ENCODE measurements around the gene ELOF1.
"Not testable (repeated sequence)": the region's sequence is repeated elsewhere in the genome, so short reads cannot be mapped to it uniquely, and the experiment has no call there.

DNA sequence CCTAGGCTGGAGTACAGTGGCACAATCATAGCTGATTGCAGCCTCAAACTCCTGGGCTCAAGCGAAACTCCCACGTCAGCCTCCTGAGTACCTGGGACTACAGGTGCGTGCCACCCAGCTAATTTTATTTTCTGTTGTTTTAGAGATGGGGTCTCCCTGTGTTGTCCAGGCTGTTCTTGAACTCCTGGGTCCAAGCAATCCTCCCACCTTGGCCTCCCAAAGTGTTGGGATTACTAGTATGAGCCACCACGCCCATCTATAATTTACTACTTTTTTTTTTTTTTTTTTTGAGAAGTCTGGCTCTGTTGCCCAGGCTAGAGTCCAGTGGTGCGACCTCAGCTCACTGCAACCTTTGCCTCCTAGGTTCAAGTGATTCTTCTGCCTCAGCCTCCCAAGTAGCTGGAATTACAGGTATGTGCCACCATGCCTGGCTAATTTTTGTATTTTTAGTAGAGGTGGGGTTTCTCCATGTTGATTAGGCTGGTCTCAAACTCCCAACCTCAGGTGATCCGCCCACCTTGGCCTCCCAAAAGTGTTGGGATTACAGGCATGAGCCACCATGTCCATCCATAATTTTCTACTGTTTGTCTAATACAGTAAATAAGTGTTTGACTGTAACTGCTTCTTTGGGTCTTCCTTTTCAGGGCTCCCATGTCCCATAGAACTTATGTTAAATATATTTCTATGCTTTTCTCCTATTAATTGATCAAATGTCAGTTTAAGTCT is 5.2 kb upstream of the ELOF1 start:
- TF ChIP-seq POLR2A, CTCF (IDR thresholded peaks at IDR 0.05): not testable (repeated sequence)
